Trophoblast cell (in vitro differentiated cells and primary cell): Measurements from ENCODE around the gene VILL.
"Not testable (repeated sequence)": the region's sequence is repeated elsewhere in the genome, so short reads cannot be mapped to it uniquely, and the experiment has no call there.

ENCODE experiments used
- DNase-seq, 2 donors: peaks; one replicate each; pipeline ENCODE4 v3.0.0-alpha.2; 2016
- H2AFZ ChIP-seq: 2 replicates; pipeline ENCODE4 v1.6.1; 2013; ENCODE audit warnings: low read length, moderate library complexity, mild to moderate bottlenecking; ENCODE audit not compliant: insufficient read depth, poor library complexity
- H2AK5ac ChIP-seq: 2 replicates; pipeline ENCODE4 v1.6.1; 2013; ENCODE audit warnings: mild to moderate bottlenecking, low read length
- H2BK120ac ChIP-seq: 2 replicates; pipeline ENCODE4 v1.6.1; 2013; ENCODE audit warnings: low read length, mild to moderate bottlenecking, moderate library complexity; ENCODE audit not compliant: insufficient read depth, poor library complexity
- H2BK12ac ChIP-seq: 2 replicates; pipeline ENCODE4 v1.6.1; 2013; ENCODE audit warnings: mild to moderate bottlenecking, low read length, moderate library complexity
- H2BK5ac ChIP-seq: 2 replicates; pipeline ENCODE4 v1.6.1; 2013; ENCODE audit warnings: low read length, low read depth, moderate library complexity, mild to moderate bottlenecking; ENCODE audit not compliant: poor library complexity
- H3K14ac ChIP-seq: 2 replicates; pipeline ENCODE4 v1.6.1; 2013; ENCODE audit warnings: mild to moderate bottlenecking, low read length
- H3K18ac ChIP-seq: 2 replicates; pipeline ENCODE4 v1.6.1; 2013; ENCODE audit warnings: mild to moderate bottlenecking, low read length
- H3K23ac ChIP-seq: 2 replicates; pipeline ENCODE4 v1.6.1; 2013; ENCODE audit warnings: low read length
- H3K27ac ChIP-seq: 2 replicates; pipeline ENCODE4 v1.5.1; 2013; ENCODE audit warnings: low read depth, mild to moderate bottlenecking, inconsistent platforms, low read length, moderate library complexity
- H3K27me3 ChIP-seq: 2 replicates; pipeline ENCODE4 v1.6.1; 2013; ENCODE audit warnings: inconsistent platforms, mild to moderate bottlenecking, low read length, moderate library complexity; ENCODE audit not compliant: insufficient read depth
- H3K36me3 ChIP-seq, 2 experiments: 1 replicate in 1 of 2; 2 replicates in 1 of 2; pipeline ENCODE4 v1.6.1; 2013; ENCODE audit warnings: low read length in 2 of 2, mild to moderate bottlenecking in 2 of 2, moderate library complexity in 1 of 2; ENCODE audit not compliant: insufficient read depth in 2 of 2, control insufficient read depth in 1 of 2
- H3K4ac ChIP-seq: 2 replicates; pipeline ENCODE4 v1.6.1; 2013; ENCODE audit warnings: low read depth, mild to moderate bottlenecking, low read length, moderate library complexity
- H3K4me1 ChIP-seq, 2 experiments: 1 replicate in 1 of 2; 2 replicates in 1 of 2; pipeline ENCODE4 v1.6.1; 2013; ENCODE audit warnings: low read length in 2 of 2, mild to moderate bottlenecking in 2 of 2, moderate library complexity in 1 of 2; ENCODE audit not compliant: insufficient read depth in 2 of 2, control insufficient read depth in 1 of 2
- H3K4me2 ChIP-seq: 2 replicates; pipeline ENCODE4 v1.6.1; 2013; ENCODE audit warnings: inconsistent platforms, mild to moderate bottlenecking, low read length, moderate library complexity
- H3K4me3 ChIP-seq: 2 replicates; pipeline ENCODE4 v1.5.1; 2013; ENCODE audit warnings: mild to moderate bottlenecking, low read depth, low read length, inconsistent platforms
- H3K79me1 ChIP-seq: one replicate; pipeline ENCODE4 v1.6.1; 2013; ENCODE audit warnings: low read length
- H3K79me2 ChIP-seq: 2 replicates; pipeline ENCODE4 v1.6.1; 2013; ENCODE audit warnings: low read length, mild to moderate bottlenecking; ENCODE audit not compliant: control insufficient read depth, insufficient read depth, poor library complexity
- H3K9ac ChIP-seq: 2 replicates; pipeline ENCODE4 v1.6.1; 2013; ENCODE audit warnings: mild to moderate bottlenecking, low read length
- H3K9me3 ChIP-seq: 2 replicates; pipeline ENCODE4 v1.6.1; 2013; ENCODE audit warnings: low read depth, mild to moderate bottlenecking, control low read depth, inconsistent platforms, low read length; ENCODE audit not compliant: insufficient read depth
- H4K12ac ChIP-seq: 2 replicates; pipeline ENCODE4 v1.6.1; 2013; ENCODE audit warnings: low read depth, mild to moderate bottlenecking, low read length, moderate library complexity
- H4K8ac ChIP-seq: 2 replicates; pipeline ENCODE4 v1.6.1; 2013; ENCODE audit warnings: low read depth, mild to moderate bottlenecking, low read length, moderate library complexity
- H4K91ac ChIP-seq: one replicate; pipeline ENCODE4 v1.6.1; 2013; ENCODE audit warnings: low read depth, mild to moderate bottlenecking, low read length, moderate library complexity
- WGBS: extraction: QIAGEN DNeasy Blood & Tissue Kit; methylation state at CpG from one replicate; pipeline ENCODE4 v1.1.7; 2013; ENCODE audit warnings: missing lambda C conversion rate; ENCODE audit not compliant: insufficient read length, insufficient coverage; ENCODE audit errors: extremely low coverage; 5-methylcytosine and 5-hydroxymethylcytosine counted together

The VILL gene

GRCh38 chr3:38034335-38034734 lies 43.7 kb downstream of the VILL start:
- not testable (repeated sequence) for H3K27me3 ChIP-seq, H4K8ac ChIP-seq, H2BK120ac ChIP-seq, H3K9me3 ChIP-seq, H3K4me3 ChIP-seq, H2BK12ac ChIP-seq, H3K14ac ChIP-seq, H3K4me2 ChIP-seq, H4K12ac ChIP-seq, H3K27ac ChIP-seq, H2BK5ac ChIP-seq, H3K36me3 ChIP-seq, H3K79me2 ChIP-seq, H4K91ac ChIP-seq, H2AK5ac ChIP-seq, H2AFZ ChIP-seq, H3K23ac ChIP-seq, DNase-seq, H3K18ac ChIP-seq, H3K4ac ChIP-seq, H3K79me1 ChIP-seq, H3K9ac ChIP-seq
- WGBS = no CpG with 5 or more reads among the region's 9 CpGs
- peaks cover 17 to 19% of the 10 kb centered on the region in 2 experiments for H3K4me1 ChIP-seq

DNA sequence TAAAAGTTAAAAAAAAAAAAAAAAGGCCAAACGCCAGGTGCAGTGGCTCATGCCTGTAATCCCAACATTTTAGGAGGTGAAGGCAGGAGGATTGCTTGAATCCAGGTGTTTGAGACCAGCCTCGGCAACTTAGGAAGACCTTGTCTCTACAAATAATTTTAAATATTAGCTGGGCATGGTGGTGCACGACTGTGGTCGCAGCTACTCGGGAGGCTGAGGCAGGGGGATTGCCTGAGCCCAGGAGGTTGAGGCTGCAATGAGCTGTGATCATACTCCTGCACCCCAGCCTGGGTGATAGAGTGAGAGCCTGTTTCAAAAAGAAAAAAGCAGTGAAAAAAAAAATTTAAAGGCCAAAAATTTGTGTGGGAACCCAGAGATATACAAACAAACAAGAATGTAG lies 45.7 kb downstream of the VILL start:
- Histone ChIP-seq H2AFZ (no peak overlapping the region), H4K12ac (no peak overlapping the region), H3K18ac (no peak overlapping the region), H3K23ac (no peak overlapping the region), H3K9ac (no peak overlapping the region), H2BK12ac (no peak overlapping the region), H4K91ac (no peak overlapping the region), H3K27ac (no peak overlapping the region), H3K4me3 (no peak overlapping the region), H2BK120ac (no peak overlapping the region), H3K4me1 (peaks cover 7 to 8% of the 10 kb centered on the region in 2 experiments), H3K9me3 (no peaks in the 10 kb centered on the region), H3K36me3 (no peaks in the 10 kb centered on the region), H3K79me1 (no peaks in the 10 kb centered on the region), H3K4me2 (no peak overlapping the region), H3K14ac (no peak overlapping the region), H3K4ac (no peak overlapping the region), H2BK5ac (no peak overlapping the region), H2AK5ac (no peak overlapping the region), H3K79me2 (no peaks in the 10 kb centered on the region), H4K8ac (no peak overlapping the region), H3K27me3 (peaks cover 6% of the 10 kb centered on the region)
- no CpG with 5 or more reads among the region's 5 CpGs for WGBS
- DNase-seq = no peak

GRCh38 chr3:38036906-38037305 lies 46.3 kb downstream of the VILL start:
- no peaks in the 10 kb centered on the region for H3K79me1 ChIP-seq
- H3K4me2 ChIP-seq = no peak overlapping the region
- no peak overlapping the region for H3K4me3 ChIP-seq
- DNase-seq = no peak
- H2AFZ ChIP-seq = no peak overlapping the region
- no peaks in the 10 kb centered on the region for H3K36me3 ChIP-seq
- no peak overlapping the region for H3K4ac ChIP-seq
- no peak overlapping the region for H3K23ac ChIP-seq
- no peaks in the 10 kb centered on the region for H3K9me3 ChIP-seq
- H3K27ac ChIP-seq = no peak overlapping the region
- no peak overlapping the region for H4K91ac ChIP-seq
- H2BK12ac ChIP-seq = no peak overlapping the region
- no peak overlapping the region for H3K18ac ChIP-seq
- H3K27me3 ChIP-seq = peaks cover 6% of the 10 kb centered on the region
- H2BK120ac ChIP-seq = no peak overlapping the region
- H3K79me2 ChIP-seq = no peaks in the 10 kb centered on the region
- no peak overlapping the region for H3K9ac ChIP-seq
- peaks cover 7 to 8% of the 10 kb centered on the region in 2 experiments for H3K4me1 ChIP-seq
- no CpG with 5 or more reads among the region's 3 CpGs for WGBS
- no peak overlapping the region for H2AK5ac ChIP-seq
- H4K12ac ChIP-seq = no peak overlapping the region
- H2BK5ac ChIP-seq = no peak overlapping the region
- H4K8ac ChIP-seq = no peak overlapping the region
- H3K14ac ChIP-seq = no peak overlapping the region

DNA sequence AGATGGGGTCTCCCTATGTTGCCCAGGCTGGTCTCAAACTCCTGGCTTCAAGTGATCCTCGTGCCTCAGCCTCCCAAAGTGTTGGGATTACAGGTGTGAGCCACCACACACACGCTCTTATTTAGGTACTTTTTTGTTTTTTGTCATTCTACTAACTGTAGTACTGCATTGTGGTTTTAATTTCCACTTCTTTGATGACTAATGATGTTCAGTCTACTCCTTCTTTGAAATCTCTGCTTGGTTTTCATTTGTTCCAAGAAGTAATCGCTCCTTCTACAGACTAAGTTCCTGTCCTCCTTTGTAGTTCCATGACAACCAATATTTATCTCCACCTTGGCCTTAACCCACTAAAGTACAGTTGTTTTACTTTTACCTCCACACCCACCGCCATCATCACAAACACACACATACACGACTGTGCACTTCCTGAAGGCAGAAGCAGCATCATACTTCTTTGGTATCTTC lies 47.9 kb downstream of the VILL start:
- H3K4me1 ChIP-seq = peaks cover 7 to 8% of the 10 kb centered on the region in 2 experiments
- H4K91ac ChIP-seq = no peak overlapping the region
- WGBS = no CpG with 5 or more reads among the region's 5 CpGs

More for the DNA sequence above, 47.9 kb downstream of the VILL start:
- Histone ChIP-seq H3K36me3 (no peaks in the 10 kb centered on the region), H4K12ac (no peak overlapping the region), H3K79me1 (no peaks in the 10 kb centered on the region), H2AK5ac (no peak overlapping the region), H2BK12ac (no peak overlapping the region), H3K4ac (no peak overlapping the region), H3K27ac (no peak overlapping the region), H3K27me3 (peaks cover 6% of the 10 kb centered on the region), H3K18ac (no peak overlapping the region), H3K4me3 (no peak overlapping the region), H3K9ac (no peak overlapping the region), H2AFZ (no peak overlapping the region), H3K14ac (no peak overlapping the region), H2BK120ac (no peak overlapping the region), H3K4me2 (no peak overlapping the region), H3K79me2 (no peaks in the 10 kb centered on the region), H4K8ac (peak overlapping the region; percentile 17), H3K23ac (no peak overlapping the region), H3K9me3 (no peaks in the 10 kb centered on the region), H2BK5ac (no peak overlapping the region)
- DNase-seq = no peak
